ENCODE measurements around the gene DAP. TPM values are rescaled to one million over a fixed set of nuclear protein-coding genes. Genes with fewer than 3 reads are reported as not detected.

DAP gene
- total and polyA plus RNA-seq, 10 of the 15 experiments (the other 5 are each of a cell fraction or from before 2014, with no cell fraction given): 12.9 to 130 (median 49.9) TPM

DNA sequence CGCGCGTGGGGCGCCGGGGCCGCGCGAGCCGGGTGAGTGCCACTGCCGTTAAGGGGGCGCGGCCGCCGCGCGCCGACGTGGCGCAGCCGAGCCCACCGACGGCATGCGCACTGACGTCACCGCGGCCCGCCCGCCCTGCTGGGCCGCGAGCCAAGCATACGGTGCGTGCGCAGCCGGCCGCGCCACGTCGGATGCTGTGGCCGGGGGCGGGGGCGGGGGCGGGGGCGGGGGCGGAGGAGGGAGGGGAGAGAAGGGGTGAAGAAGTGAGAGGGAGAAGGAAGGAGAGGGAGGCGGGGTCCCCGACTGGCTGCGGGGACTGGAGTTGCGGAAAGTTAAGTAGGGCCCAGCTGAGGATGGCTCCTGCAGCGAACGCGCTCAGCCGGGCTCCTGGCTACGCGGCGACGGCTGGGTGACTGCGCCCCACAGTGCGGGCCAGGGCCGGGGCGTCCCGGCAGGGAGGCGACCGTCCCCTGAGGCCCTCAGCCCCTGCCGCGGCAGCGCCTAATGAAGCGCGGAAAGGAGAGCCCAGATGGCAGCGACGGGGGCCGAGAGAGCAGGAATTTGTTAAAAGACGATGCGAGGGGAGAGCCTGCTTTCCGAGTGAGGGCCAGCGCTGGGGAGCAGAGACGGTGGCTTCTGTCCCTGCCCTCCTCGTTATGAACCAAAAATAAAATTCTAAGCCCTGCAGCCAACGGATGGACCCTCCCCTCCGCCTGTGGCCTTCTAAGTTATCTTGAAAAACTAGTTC lies at the start of gene DAP (continued):
- TF ChIP-seq CEBPB (IDR thresholded peaks at IDR 0.05; ENCODE audit: borderline replicate concordance in 1 of 2, low read depth in 2 of 2, low read length in 2 of 2) (no peak), CHD1 (IDR thresholded peaks at IDR 0.05; ENCODE audit: low read depth, low read length) (no peak), RAD51 (IDR thresholded peaks at IDR 0.05) (no peak), GATAD2B (conservative IDR thresholded peaks at IDR 0.05; ENCODE audit: low read depth) (no peak; the same call in 1 of the 2 replicates), SIX5 (IDR thresholded peaks at IDR 0.05; ENCODE audit: low read depth, low read length, severe bottlenecking) (no peak), NRF1 (conservative IDR thresholded peaks at IDR 0.05; ENCODE audit: low read depth, low read length) (peak; percentile 33; the same call in 1 of the 2 replicates), MYC (IDR thresholded peaks at IDR 0.05; ENCODE audit: insufficient read depth, insufficient read length, insufficient replicate concordance, low read length, severe bottlenecking) (no peak), FOXM1 (IDR thresholded peaks at IDR 0.05; ENCODE audit: low read depth, low read length) (no peak)
- TF ChIP-seq, protein P1, sequence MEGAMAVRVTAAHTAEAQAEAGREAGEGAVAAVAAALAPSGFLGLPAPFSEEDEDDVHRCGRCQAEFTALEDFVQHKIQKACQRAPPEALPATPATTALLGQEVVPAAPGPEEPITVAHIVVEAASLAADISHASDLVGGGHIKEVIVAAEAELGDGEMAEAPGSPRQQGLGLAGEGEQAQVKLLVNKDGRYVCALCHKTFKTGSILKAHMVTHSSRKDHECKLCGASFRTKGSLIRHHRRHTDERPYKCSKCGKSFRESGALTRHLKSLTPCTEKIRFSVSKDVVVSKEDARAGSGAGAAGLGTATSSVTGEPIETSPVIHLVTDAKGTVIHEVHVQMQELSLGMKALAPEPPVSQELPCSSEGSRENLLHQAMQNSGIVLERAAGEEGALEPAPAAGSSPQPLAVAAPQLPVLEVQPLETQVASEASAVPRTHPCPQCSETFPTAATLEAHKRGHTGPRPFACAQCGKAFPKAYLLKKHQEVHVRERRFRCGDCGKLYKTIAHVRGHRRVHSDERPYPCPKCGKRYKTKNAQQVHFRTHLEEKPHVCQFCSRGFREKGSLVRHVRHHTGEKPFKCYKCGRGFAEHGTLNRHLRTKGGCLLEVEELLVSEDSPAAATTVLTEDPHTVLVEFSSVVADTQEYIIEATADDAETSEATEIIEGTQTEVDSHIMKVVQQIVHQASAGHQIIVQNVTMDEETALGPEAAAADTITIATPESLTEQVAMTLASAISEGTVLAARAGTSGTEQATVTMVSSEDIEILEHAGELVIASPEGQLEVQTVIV (IDR thresholded peaks at IDR 0.05; ENCODE audit: borderline replicate concordance, partially characterized antibody): no peak
- TF ChIP-seq, protein P2, sequence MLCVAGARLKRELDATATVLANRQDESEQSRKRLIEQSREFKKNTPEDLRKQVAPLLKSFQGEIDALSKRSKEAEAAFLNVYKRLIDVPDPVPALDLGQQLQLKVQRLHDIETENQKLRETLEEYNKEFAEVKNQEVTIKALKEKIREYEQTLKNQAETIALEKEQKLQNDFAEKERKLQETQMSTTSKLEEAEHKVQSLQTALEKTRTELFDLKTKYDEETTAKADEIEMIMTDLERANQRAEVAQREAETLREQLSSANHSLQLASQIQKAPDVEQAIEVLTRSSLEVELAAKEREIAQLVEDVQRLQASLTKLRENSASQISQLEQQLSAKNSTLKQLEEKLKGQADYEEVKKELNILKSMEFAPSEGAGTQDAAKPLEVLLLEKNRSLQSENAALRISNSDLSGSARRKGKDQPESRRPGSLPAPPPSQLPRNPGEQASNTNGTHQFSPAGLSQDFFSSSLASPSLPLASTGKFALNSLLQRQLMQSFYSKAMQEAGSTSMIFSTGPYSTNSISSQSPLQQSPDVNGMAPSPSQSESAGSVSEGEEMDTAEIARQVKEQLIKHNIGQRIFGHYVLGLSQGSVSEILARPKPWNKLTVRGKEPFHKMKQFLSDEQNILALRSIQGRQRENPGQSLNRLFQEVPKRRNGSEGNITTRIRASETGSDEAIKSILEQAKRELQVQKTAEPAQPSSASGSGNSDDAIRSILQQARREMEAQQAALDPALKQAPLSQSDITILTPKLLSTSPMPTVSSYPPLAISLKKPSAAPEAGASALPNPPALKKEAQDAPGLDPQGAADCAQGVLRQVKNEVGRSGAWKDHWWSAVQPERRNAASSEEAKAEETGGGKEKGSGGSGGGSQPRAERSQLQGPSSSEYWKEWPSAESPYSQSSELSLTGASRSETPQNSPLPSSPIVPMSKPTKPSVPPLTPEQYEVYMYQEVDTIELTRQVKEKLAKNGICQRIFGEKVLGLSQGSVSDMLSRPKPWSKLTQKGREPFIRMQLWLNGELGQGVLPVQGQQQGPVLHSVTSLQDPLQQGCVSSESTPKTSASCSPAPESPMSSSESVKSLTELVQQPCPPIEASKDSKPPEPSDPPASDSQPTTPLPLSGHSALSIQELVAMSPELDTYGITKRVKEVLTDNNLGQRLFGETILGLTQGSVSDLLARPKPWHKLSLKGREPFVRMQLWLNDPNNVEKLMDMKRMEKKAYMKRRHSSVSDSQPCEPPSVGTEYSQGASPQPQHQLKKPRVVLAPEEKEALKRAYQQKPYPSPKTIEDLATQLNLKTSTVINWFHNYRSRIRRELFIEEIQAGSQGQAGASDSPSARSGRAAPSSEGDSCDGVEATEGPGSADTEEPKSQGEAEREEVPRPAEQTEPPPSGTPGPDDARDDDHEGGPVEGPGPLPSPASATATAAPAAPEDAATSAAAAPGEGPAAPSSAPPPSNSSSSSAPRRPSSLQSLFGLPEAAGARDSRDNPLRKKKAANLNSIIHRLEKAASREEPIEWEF (IDR thresholded peaks at IDR 0.05; ENCODE audit: insufficient replicate concordance, low read depth, low read length): no peak
- TF ChIP-seq, protein P3, sequence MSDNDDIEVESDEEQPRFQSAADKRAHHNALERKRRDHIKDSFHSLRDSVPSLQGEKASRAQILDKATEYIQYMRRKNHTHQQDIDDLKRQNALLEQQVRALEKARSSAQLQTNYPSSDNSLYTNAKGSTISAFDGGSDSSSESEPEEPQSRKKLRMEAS (IDR thresholded peaks at IDR 0.05; ENCODE audit: low read depth, low read length): no peak
- TF ChIP-seq, protein P4, sequence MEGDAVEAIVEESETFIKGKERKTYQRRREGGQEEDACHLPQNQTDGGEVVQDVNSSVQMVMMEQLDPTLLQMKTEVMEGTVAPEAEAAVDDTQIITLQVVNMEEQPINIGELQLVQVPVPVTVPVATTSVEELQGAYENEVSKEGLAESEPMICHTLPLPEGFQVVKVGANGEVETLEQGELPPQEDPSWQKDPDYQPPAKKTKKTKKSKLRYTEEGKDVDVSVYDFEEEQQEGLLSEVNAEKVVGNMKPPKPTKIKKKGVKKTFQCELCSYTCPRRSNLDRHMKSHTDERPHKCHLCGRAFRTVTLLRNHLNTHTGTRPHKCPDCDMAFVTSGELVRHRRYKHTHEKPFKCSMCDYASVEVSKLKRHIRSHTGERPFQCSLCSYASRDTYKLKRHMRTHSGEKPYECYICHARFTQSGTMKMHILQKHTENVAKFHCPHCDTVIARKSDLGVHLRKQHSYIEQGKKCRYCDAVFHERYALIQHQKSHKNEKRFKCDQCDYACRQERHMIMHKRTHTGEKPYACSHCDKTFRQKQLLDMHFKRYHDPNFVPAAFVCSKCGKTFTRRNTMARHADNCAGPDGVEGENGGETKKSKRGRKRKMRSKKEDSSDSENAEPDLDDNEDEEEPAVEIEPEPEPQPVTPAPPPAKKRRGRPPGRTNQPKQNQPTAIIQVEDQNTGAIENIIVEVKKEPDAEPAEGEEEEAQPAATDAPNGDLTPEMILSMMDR (IDR thresholded peaks at IDR 0.05 in 2 of 3, conservative IDR thresholded peaks at IDR 0.05 in 1 of 3; ENCODE audit: control insufficient read depth in 2 of 3, extremely low read depth in 1 of 3, insufficient read depth in 1 of 3, low read depth in 3 of 3, low read length in 3 of 3): no peak
- TF ChIP-seq, protein P5, sequence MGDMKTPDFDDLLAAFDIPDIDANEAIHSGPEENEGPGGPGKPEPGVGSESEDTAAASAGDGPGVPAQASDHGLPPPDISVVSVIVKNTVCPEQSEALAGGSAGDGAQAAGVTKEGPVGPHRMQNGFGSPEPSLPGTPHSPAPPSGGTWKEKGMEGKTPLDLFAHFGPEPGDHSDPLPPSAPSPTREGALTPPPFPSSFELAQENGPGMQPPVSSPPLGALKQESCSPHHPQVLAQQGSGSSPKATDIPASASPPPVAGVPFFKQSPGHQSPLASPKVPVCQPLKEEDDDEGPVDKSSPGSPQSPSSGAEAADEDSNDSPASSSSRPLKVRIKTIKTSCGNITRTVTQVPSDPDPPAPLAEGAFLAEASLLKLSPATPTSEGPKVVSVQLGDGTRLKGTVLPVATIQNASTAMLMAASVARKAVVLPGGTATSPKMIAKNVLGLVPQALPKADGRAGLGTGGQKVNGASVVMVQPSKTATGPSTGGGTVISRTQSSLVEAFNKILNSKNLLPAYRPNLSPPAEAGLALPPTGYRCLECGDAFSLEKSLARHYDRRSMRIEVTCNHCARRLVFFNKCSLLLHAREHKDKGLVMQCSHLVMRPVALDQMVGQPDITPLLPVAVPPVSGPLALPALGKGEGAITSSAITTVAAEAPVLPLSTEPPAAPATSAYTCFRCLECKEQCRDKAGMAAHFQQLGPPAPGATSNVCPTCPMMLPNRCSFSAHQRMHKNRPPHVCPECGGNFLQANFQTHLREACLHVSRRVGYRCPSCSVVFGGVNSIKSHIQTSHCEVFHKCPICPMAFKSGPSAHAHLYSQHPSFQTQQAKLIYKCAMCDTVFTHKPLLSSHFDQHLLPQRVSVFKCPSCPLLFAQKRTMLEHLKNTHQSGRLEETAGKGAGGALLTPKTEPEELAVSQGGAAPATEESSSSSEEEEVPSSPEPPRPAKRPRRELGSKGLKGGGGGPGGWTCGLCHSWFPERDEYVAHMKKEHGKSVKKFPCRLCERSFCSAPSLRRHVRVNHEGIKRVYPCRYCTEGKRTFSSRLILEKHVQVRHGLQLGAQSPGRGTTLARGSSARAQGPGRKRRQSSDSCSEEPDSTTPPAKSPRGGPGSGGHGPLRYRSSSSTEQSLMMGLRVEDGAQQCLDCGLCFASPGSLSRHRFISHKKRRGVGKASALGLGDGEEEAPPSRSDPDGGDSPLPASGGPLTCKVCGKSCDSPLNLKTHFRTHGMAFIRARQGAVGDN (IDR thresholded peaks at IDR 0.05): 0 out of 2 replicates have a peak, but pooled peaks have one; percentile 2

Measured in GM12878 (cell line).